Left lung (tissue), 10 donors: ENCODE measurements around the gene FAM118B. TPM values are rescaled to one million over a fixed set of nuclear protein-coding genes. Genes with fewer than 3 reads are reported as not detected.
A peak's percentile ranks its signal among the peaks of the same experiment; 100 is the strongest.

Experiments used
- ATAC-seq: fragments of 200-7000 bp; cut with Tn5 transposase; one replicate; pipeline ENCODE4 v1.9.1; 2020; ENCODE audit warnings: moderate library complexity
- DNase-seq, 4 donors: peaks; one replicate each; pipeline ENCODE4 v3.0.0-alpha.2; 2013 to 2020
- H3K27ac ChIP-seq, 2 donors: fragments of 200-600 bp; sonication (generic) in 1 of 2; one replicate each; pipeline versions ENCODE4 v1.5.0 to v1.8.0; 2020 to 2021
- H3K27me3 ChIP-seq, 2 donors: fragments of 200-600 bp; sonication (generic) in 1 of 2; one replicate each; pipeline versions ENCODE4 v1.5.0 to v1.8.0; 2020 to 2021
- H3K36me3 ChIP-seq, 2 donors: fragments of 200-600 bp; sonication (generic) in 1 of 2; one replicate each; pipeline versions ENCODE4 v1.5.0 to v1.8.0; 2020 to 2021
- H3K4me1 ChIP-seq, 2 donors: fragments of 200-600 bp; one replicate each; pipeline ENCODE4 v1.8.0; 2021
- H3K4me3 ChIP-seq, 2 donors: fragments of 200-600 bp; sonication (generic) in 1 of 2; one replicate each; pipeline versions ENCODE4 v1.5.0 to v1.8.0; 2020 to 2021; ENCODE audit warnings: mild to moderate bottlenecking in 1 of 2
- H3K9me3 ChIP-seq, 2 donors: fragments of 200-600 bp; sonication (generic) in 1 of 2; one replicate each; pipeline versions ENCODE4 v1.5.0 to v1.8.0; 2020 to 2021
- CTCF ChIP-seq, 2 donors: fragments of 200-600 bp; sonication (generic) in 1 of 2; IDR thresholded peaks; one replicate each; pipeline versions ENCODE4 v1.5.0 to v1.8.0; 2021; ENCODE audit warnings: antibody characterized with exemption in 2 of 2
- intact Hi-C, 2 donors: fragments of 100-400 bp; cut with DNase I; formaldehyde crosslinking; loops; one replicate each; pipeline versions ENCODE4 v1.11.2 to v1.14.2; 2022
- polyA plus RNA-seq, 6 donors: library from polyadenylated mRNA; unstranded; fragments of 120-200 nt; gene quantifications; one replicate each; pipeline ENCODE4 v1.2.1, GENCODE V29; 2013; ENCODE audit not compliant: insufficient read length in 6 of 6
- total RNA-seq, 2 donors: library from RNA; stranded (reverse); fragmentation: NEBNext Ultra II Directional; extraction: Animal tissue kit (Norgen Biotek cat#: 25700); gene quantifications; one replicate each; pipeline ENCODE4 v1.2.1, GENCODE V29; 2021
- donor health status: DM: no; HTN: yes; CAD: no.
- donor health status: DM: no; HTN: no; CAD: no.

The FAM118B gene
- total and polyA plus RNA-seq, 8 donors, result 23.7 to 34.9 (median 28.5) TPM

GRCh38 chr11:126281666-126282175 is 70.1 kb downstream of the FAM118B start:
- no peak for TF ChIP-seq CTCF (IDR thresholded peaks at IDR 0.05)
- ATAC-seq (no peak), DNase-seq (no peak)
- no peaks in the 10 kb centered on the region for H3K27me3 ChIP-seq
- peak overlapping the region in 1 of 2 donors; percentile 98 for H3K27ac ChIP-seq
- H3K4me1 ChIP-seq, result peaks cover 19 to 47% of the 10 kb centered on the region in 2 donors
- H3K36me3 ChIP-seq, result peaks cover 0 to 13% of the 10 kb centered on the region in 2 donors
- H3K9me3 ChIP-seq, result no peaks in the 10 kb centered on the region
- intact Hi-C loops, result no loop called here
- H3K4me3 ChIP-seq, result peak overlapping the region in 1 of 2 donors; percentile 73

- ATAC-seq, result peak; percentile 27
- intact Hi-C loops, result no loop called here
- DNase-seq, result peak; percentile 47 to 84 (median 59)
- Histone ChIP-seq H3K4me1 (peaks cover 19 to 47% of the 10 kb centered on the region in 2 donors), H3K9me3 (no peaks in the 10 kb centered on the region), H3K4me3 (peak overlapping the region; percentile 60 to 73), H3K27me3 (no peaks in the 10 kb centered on the region), H3K36me3 (peaks cover 0 to 7% of the 10 kb centered on the region in 2 donors), H3K27ac (peak overlapping the region; percentile 93 to 98)
- no peak for TF ChIP-seq CTCF (IDR thresholded peaks at IDR 0.05)
These were observed 70.8 kb downstream of the FAM118B start for GRCh38 chr11:126282361-126282735.

- intact Hi-C loops, result no loop called here
- peak within 1 kb of the TSS; percentile 60 to 73 for H3K4me3 ChIP-seq
- H3K4me1 ChIP-seq, result peaks cover 19 to 47% of the 10 kb centered on the region in 2 donors
- TF ChIP-seq CTCF (IDR thresholded peaks at IDR 0.05), result peak in 1 of 2 donors; percentile 51
- no peaks in the 10 kb centered on the region for H3K9me3 ChIP-seq
- peaks cover 0 to 6% of the 10 kb centered on the region in 2 donors for H3K36me3 ChIP-seq
- H3K27ac ChIP-seq, result peak within 1 kb of the TSS; percentile 93 to 98
- no peaks in the 10 kb centered on the region for H3K27me3 ChIP-seq
- peak; percentile 82 for ATAC-seq
- DNase-seq, result peak; percentile 61 to 95 (median 72)
These were observed 71.4 kb downstream of the FAM118B start, which contains the start of gene TIRAP for GRCh38 chr11:126282736-126283591. Gene TIRAP (plus strand): TSS chr11:126283093. CDS start chr11:126290895, 7,802 bp downstream.

GRCh38 chr11:126284829-126285228 is 73.2 kb downstream of the FAM118B start:
- Histone ChIP-seq H3K27ac (no peak overlapping the region), H3K36me3 (peaks cover 0 to 20% of the 10 kb centered on the region in 2 donors), H3K4me1 (peaks cover 19 to 47% of the 10 kb centered on the region in 2 donors), H3K27me3 (no peaks in the 10 kb centered on the region), H3K4me3 (no peak overlapping the region), H3K9me3 (no peaks in the 10 kb centered on the region)
- no peak for TF ChIP-seq CTCF (IDR thresholded peaks at IDR 0.05)
- intact Hi-C loops, result no loop called here
- DNase-seq (peak in 1 of 4 donors; percentile 83), ATAC-seq (no peak)

GRCh38 chr11:126288237-126288636 is 76.7 kb downstream of the FAM118B start:
- DNase-seq (no peak), ATAC-seq (no peak)
- Histone ChIP-seq H3K9me3 (no peaks in the 10 kb centered on the region), H3K4me1 (peaks cover 9 to 20% of the 10 kb centered on the region in 2 donors), H3K36me3 (peaks cover 0 to 54% of the 10 kb centered on the region in 2 donors), H3K4me3 (no peak overlapping the region), H3K27me3 (no peaks in the 10 kb centered on the region), H3K27ac (no peak overlapping the region)
- intact Hi-C loops, result no loop called here
- TF ChIP-seq CTCF (IDR thresholded peaks at IDR 0.05), result no peak
